ENCODE results near the gene RPS8. TPM values are rescaled to one million over a fixed set of nuclear protein-coding genes. Genes with fewer than 3 reads are reported as not detected.

Gene RPS8
- total RNA-seq (1,449 TPM), polyA plus RNA-seq (ENCODE audit: insufficient read depth, low read depth, low replicate concordance) (1,538 TPM)
- long read RNA-seq, donor 1, transcript RPS8-205 (2 exons, 391 nt): minor isoform, 193 of 1,988 reads
- long read RNA-seq, donor 1, transcript RPS8-203 (3 exons, 898 nt): minor isoform, 169 of 1,988 reads
- long read RNA-seq, donor 1, transcript RPS8-207 (5 exons, 1,115 nt): minor isoform, 217 of 1,988 reads
- long read RNA-seq, donor 1, transcript RPS8-202 (6 exons, 881 nt): major isoform, 785 of 1,988 reads
- long read RNA-seq, donor 1, partial matches to known transcripts: 552 of 1,988 reads
- long read RNA-seq, donor 1, other reads (novel, unspliced or antisense): 56 of 1,988 reads
- long read RNA-seq, donor 2, transcript RPS8-203 (3 exons, 898 nt): minor isoform, 105 of 2,365 reads
- long read RNA-seq, donor 2, transcript RPS8-202 (6 exons, 881 nt): major isoform, 1,055 of 2,365 reads
- long read RNA-seq, donor 2, transcript RPS8-205 (2 exons, 391 nt): minor isoform, 123 of 2,365 reads
- long read RNA-seq, donor 2, transcript RPS8-207 (5 exons, 1,115 nt): minor isoform, 233 of 2,365 reads
- long read RNA-seq, donor 2, partial matches to known transcripts: 761 of 2,365 reads
- long read RNA-seq, donor 2, other reads (novel, unspliced or antisense): 65 of 2,365 reads
- long read RNA-seq, donor 3, transcript RPS8-202 (6 exons, 881 nt): major isoform, 1,395 of 2,624 reads
- long read RNA-seq, donor 3, transcript RPS8-207 (5 exons, 1,115 nt): minor isoform, 262 of 2,624 reads
- long read RNA-seq, donor 3, transcript RPS8-203 (3 exons, 898 nt): minor isoform, 102 of 2,624 reads
- long read RNA-seq, donor 3, transcript RPS8-205 (2 exons, 391 nt): minor isoform, 87 of 2,624 reads
- long read RNA-seq, donor 3, partial matches to known transcripts: 669 of 2,624 reads
- long read RNA-seq, donor 3, other reads (novel, unspliced or antisense): 79 of 2,624 reads
- long read RNA-seq, donor 4, transcript RPS8-205 (2 exons, 391 nt): minor isoform, 24 of 899 reads
- long read RNA-seq, donor 4, transcript RPS8-203 (3 exons, 898 nt): minor isoform, 32 of 899 reads
- long read RNA-seq, donor 4, transcript RPS8-207 (5 exons, 1,115 nt): minor isoform, 125 of 899 reads
- long read RNA-seq, donor 4, transcript RPS8-202 (6 exons, 881 nt): major isoform, 579 of 899 reads
- long read RNA-seq, donor 4, partial matches to known transcripts: 101 of 899 reads
- long read RNA-seq, donor 4, other reads (novel, unspliced or antisense): 22 of 899 reads
- long read RNA-seq, donor 5, transcript RPS8-205 (2 exons, 391 nt): minor isoform, 9 of 149 reads
- long read RNA-seq, donor 5, transcript RPS8-207 (5 exons, 1,115 nt): minor isoform, 12 of 149 reads
- long read RNA-seq, donor 5, transcript RPS8-202 (6 exons, 881 nt): major isoform, 59 of 149 reads
- long read RNA-seq, donor 5, transcript RPS8-203 (3 exons, 898 nt): minor isoform, 11 of 149 reads
- long read RNA-seq, donor 5, partial matches to known transcripts: 55 of 149 reads
- long read RNA-seq, donor 5, other reads (novel, unspliced or antisense): 0 of 149 reads
- long read RNA-seq, donor 6, transcript RPS8-202 (6 exons, 881 nt): major isoform, 2,583 of 6,729 reads
- long read RNA-seq, donor 6, transcript RPS8-205 (2 exons, 391 nt): minor isoform, 398 of 6,729 reads
- long read RNA-seq, donor 6, transcript RPS8-203 (3 exons, 898 nt): minor isoform, 394 of 6,729 reads
- long read RNA-seq, donor 6, transcript RPS8-207 (5 exons, 1,115 nt): minor isoform, 845 of 6,729 reads
- long read RNA-seq, donor 6, partial matches to known transcripts: 2,185 of 6,729 reads
- long read RNA-seq, donor 6, other reads (novel, unspliced or antisense): 283 of 6,729 reads
- long read RNA-seq, donor 7, transcript RPS8-205 (2 exons, 391 nt): minor isoform, 8 of 478 reads
- long read RNA-seq, donor 7, transcript RPS8-207 (5 exons, 1,115 nt): minor isoform, 54 of 478 reads
- long read RNA-seq, donor 7, transcript RPS8-202 (6 exons, 881 nt): major isoform, 151 of 478 reads
- long read RNA-seq, donor 7, transcript RPS8-203 (3 exons, 898 nt): minor isoform, 5 of 478 reads
- long read RNA-seq, donor 7, partial matches to known transcripts: 258 of 478 reads
- long read RNA-seq, donor 7, other reads (novel, unspliced or antisense): 2 of 478 reads
- long read RNA-seq, donor 8, transcript RPS8-207 (5 exons, 1,115 nt): minor isoform, 289 of 2,577 reads
- long read RNA-seq, donor 8, transcript RPS8-203 (3 exons, 898 nt): minor isoform, 137 of 2,577 reads
- long read RNA-seq, donor 8, transcript RPS8-205 (2 exons, 391 nt): minor isoform, 182 of 2,577 reads
- long read RNA-seq, donor 8, transcript RPS8-202 (6 exons, 881 nt): major isoform, 1,119 of 2,577 reads
- long read RNA-seq, donor 8, partial matches to known transcripts: 743 of 2,577 reads
- long read RNA-seq, donor 8, other reads (novel, unspliced or antisense): 78 of 2,577 reads
- long read RNA-seq, donor 9, transcript RPS8-207 (5 exons, 1,115 nt): minor isoform, 128 of 1,214 reads
- long read RNA-seq, donor 9, transcript RPS8-202 (6 exons, 881 nt): major isoform, 475 of 1,214 reads
- long read RNA-seq, donor 9, transcript RPS8-205 (2 exons, 391 nt): minor isoform, 82 of 1,214 reads
- long read RNA-seq, donor 9, transcript RPS8-203 (3 exons, 898 nt): minor isoform, 80 of 1,214 reads
- long read RNA-seq, donor 9, partial matches to known transcripts: 421 of 1,214 reads
- long read RNA-seq, donor 9, other reads (novel, unspliced or antisense): 16 of 1,214 reads
- long read RNA-seq, donor 10, transcript RPS8-202 (6 exons, 881 nt): major isoform, 925 of 2,104 reads
- long read RNA-seq, donor 10, transcript RPS8-207 (5 exons, 1,115 nt): minor isoform, 266 of 2,104 reads
- long read RNA-seq, donor 10, transcript RPS8-205 (2 exons, 391 nt): minor isoform, 215 of 2,104 reads
- long read RNA-seq, donor 10, transcript RPS8-203 (3 exons, 898 nt): minor isoform, 166 of 2,104 reads
- long read RNA-seq, donor 10, partial matches to known transcripts: 439 of 2,104 reads
- long read RNA-seq, donor 10, other reads (novel, unspliced or antisense): 81 of 2,104 reads

GRCh38 chr1:44775078-44775929 is at the start of gene RPS8:
TSS of gene RPS8 (plus strand) at chr1:44775540. CDS start at chr1:44775597, 57 bp downstream.
- peak within 1 kb of the TSS; percentile 92 to 98 (median 94) for H3K9ac ChIP-seq (ENCODE audit: low read length in 3 of 3)
- intact Hi-C loops (cut with DNase I): no loop called here
- DNase-seq (peak; percentile 94 to 98 (median 96)), FAIRE-seq (no peak)
- H3K36me3 ChIP-seq (ENCODE audit: control insufficient read depth in 2 of 3, insufficient read depth in 3 of 3, low read length in 3 of 3): peaks cover 4 to 16% (median 5%) of the 10 kb centered on the region in 3 donors
- no peaks in the 10 kb centered on the region for H3K9me3 ChIP-seq (ENCODE audit: control insufficient read depth in 2 of 3, insufficient read depth in 1 of 3, low read length in 3 of 3)
- H3K27ac ChIP-seq (ENCODE audit: low read depth in 2 of 2, low read length in 2 of 2): peak within 1 kb of the TSS; percentile 96 to 97
- peak within 1 kb of the TSS; percentile 84 to 98 (median 97) for H3K4me3 ChIP-seq (ENCODE audit: low read length in 3 of 3)
- no peaks in the 10 kb centered on the region for H3K27me3 ChIP-seq (ENCODE audit: control insufficient read depth, insufficient read depth, low read length)
- TF ChIP-seq, protein P1, sequence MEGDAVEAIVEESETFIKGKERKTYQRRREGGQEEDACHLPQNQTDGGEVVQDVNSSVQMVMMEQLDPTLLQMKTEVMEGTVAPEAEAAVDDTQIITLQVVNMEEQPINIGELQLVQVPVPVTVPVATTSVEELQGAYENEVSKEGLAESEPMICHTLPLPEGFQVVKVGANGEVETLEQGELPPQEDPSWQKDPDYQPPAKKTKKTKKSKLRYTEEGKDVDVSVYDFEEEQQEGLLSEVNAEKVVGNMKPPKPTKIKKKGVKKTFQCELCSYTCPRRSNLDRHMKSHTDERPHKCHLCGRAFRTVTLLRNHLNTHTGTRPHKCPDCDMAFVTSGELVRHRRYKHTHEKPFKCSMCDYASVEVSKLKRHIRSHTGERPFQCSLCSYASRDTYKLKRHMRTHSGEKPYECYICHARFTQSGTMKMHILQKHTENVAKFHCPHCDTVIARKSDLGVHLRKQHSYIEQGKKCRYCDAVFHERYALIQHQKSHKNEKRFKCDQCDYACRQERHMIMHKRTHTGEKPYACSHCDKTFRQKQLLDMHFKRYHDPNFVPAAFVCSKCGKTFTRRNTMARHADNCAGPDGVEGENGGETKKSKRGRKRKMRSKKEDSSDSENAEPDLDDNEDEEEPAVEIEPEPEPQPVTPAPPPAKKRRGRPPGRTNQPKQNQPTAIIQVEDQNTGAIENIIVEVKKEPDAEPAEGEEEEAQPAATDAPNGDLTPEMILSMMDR (IDR thresholded peaks at IDR 0.05; ENCODE audit: borderline replicate concordance, extremely low read depth, insufficient read depth): no peak
- H3K4me1 ChIP-seq (ENCODE audit: control insufficient read depth in 2 of 3, insufficient read depth in 2 of 3, low read depth in 1 of 3, low read length in 3 of 3): peaks cover 0 to 6% (median 6%) of the 10 kb centered on the region in 3 donors

Measured in kidney (tissue), 22 donors.